Occipital lobe (tissue), 2 donors: ENCODE measurements around the gene TMEM39A. TPM values are rescaled to one million over a fixed set of nuclear protein-coding genes. Genes with fewer than 3 reads are reported as not detected.

ENCODE experiments used
- DNase-seq: peaks from one replicate; lab custom pipeline; 2025; lab: John Stamatoyannopoulos, UW
- total RNA-seq: library from RNA; depleted of rRNA; stranded (reverse); fragments of >200 nt; gene quantifications from one replicate; pipeline ENCODE4 v1.2.3, GENCODE V29; 2014

Gene TMEM39A
- total RNA-seq, 1 donor from 2014 or later: 11.2 TPM

DNA sequence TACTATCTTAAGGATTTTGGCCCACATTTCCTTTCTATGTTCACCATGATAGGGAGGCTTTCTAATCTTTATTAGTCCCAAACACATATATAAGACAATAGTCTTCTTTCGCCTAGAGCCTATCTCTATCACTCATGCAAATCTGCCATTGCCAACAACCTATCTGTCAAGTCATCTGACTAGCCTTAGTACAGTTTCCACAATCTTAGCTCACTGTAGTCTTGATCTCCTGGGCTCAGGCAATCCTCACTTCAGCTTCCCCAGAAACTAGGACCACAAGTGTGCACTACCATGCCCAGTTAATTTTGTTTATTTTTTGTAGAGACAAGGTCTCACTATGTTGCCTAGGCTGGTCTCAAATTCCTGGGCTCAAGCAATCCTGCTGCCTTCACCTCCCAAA lies 6.9 kb downstream of the TMEM39A start:
- DNase-seq: no peak

DNA sequence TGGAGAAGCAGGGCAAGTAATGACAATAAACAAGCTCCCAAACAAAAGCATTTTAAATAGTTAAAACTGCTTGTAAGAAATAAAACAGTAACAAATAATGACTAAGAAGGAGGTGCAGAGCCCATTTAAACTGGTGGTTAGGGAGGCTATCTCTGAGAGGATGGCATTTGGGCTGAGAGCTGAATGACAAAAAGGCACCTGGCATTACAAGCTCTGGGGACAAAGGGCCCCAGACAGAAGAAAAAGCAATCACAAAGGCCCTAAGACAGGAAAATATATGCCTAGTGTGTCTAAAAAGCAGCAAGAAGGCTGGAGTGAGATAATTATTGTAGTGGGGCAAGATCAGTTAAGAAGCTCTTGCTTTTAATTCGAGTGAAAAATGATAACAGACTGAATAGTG lies 9.6 kb downstream of the TMEM39A start:
- DNase-seq: no peak

DNA sequence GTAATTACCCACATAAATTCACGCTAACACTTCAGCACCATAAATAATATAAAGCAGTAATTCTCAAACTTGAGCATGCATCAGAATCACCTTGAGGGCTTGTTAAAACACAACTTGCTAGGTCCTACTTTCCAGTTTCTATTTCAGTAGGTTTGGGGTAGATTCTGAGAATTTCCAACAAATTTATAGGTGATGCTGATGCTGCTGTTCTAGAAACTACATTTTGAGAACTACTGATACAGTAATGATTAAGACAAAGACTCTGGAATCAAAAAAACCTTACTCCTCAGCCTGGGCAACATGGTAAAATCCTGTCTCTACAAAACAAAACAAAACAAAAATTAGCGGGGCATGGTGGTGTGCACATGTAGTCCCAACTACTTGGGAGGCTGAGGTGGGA lies 18.8 kb downstream of the TMEM39A start:
- no peak for DNase-seq

DNA sequence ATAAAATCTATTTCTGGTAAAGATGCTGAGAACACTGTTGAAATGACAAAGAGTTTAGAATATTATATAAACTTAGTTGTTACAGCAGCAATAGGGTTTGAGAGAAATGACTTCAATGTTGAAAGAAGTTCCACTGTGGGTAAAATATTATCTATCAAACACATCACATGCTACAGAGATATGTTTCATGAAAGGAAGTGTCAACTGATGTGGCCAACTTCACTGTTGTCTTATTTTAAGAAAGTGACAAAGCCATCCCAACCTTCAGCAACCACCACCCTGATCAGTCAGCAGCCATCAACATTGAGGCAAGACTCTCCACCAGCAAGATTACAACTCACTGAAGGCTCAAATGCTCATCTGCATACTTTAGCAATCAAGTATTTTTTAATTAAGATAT lies 20.2 kb downstream of the TMEM39A start:
- DNase-seq: no peak

- no peak for DNase-seq
Observed at GRCh38 chr3:119437691-119438258, 25.6 kb downstream of the TMEM39A start.

GRCh38 chr3:119436977-119437376 lies 26.4 kb downstream of the TMEM39A start:
- no peak for DNase-seq

- no peak for DNase-seq
Observed at GRCh38 chr3:119434703-119435102, 28.7 kb downstream of the TMEM39A start.

DNA sequence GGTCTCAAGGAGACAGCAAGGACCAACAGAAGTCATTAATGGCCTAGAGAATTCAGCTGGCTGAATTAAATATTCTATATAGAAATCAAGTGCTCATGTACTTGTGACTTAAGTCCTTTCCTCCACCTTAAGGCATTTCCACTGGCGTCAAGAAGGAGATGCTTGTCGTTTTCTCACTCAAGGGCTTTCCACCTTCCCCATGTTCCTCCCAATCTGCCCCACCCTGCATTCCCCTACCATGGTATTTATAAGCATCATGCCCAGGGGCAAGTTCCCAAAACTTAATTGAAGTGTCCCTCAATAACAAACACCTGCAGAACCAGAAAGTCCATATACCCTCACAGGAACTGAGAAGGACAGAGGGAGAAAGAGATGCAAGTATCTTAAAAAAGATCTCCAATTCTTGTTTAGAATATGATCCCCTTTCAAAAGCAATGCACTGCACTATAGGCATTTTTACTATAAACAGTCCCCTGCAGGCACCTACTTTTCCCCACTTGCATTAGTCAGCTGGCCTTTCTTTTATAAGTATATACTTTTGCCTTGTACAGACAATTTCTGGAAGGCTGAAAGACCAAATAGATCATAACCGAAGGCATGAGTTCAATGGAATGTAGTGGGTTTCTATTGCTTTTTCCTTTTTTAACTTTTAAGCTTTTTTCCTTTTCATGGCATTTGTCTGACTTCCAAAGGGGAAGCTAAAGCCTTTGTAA lies 29.6 kb downstream of the TMEM39A start:
- DNase-seq: no peak

GRCh38 chr3:119428538-119428937 lies 34.9 kb downstream of the TMEM39A start:
- DNase-seq: no peak

GRCh38 chr3:119427669-119428068 lies 35.7 kb downstream of the TMEM39A start:
- DNase-seq: no peak

- DNase-seq: no peak
Observed at GRCh38 chr3:119420196-119420595, 43.2 kb downstream of the TMEM39A start.

DNA sequence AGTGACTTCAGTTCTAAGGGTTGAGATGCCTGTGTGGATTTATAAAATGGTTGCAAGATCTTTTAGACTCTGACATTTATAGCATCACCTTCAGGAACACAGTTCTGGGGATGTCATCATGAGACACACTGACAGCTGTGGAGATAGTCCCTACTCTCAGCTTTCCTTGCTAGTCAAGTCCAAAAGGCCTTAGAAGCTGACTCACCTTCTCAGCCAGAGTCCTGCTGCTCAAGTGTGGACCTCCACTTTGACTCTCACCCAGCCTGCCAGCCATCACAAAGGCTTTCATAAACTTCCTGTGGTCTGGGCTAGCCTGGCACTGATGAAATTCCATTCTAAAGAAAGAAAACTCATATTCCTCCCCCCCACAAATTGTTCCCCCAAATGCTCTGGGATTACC lies 44.8 kb downstream of the TMEM39A start:
- DNase-seq: no peak

DNA sequence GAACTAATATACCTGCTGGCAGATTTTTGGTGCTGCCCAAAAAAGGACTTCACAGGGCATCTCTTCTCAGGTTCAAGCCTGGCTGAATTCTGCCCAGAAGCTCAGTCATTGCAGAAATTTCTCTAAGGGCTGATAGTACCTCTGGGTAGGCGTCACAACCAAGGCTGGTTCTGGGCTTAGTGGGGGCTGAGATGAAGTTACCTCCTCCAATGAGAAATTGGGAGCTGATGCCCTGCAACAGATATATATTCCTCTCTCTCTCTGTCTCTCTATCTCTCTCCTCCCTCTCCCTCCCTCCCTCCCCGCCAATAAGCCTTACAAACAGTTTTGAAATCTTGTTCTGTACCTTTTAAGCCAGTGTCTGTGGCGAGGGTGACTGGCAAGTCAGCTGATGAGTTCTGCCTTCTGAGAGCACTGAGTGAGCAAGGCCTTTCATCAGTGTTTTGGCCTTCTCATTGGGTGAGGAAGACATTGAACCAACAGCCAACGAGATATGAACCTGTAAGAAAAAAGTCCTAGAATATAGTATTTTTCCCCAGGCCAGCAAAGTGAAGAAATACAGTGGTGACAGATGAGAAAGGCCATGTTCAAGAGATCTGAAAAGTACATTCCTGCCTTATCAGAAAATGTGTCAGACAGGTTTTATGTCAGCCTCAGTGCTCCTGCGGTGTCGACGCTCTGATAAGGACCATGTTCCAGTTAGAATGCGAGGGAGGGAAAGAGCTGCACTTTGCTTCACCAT lies 45.5 kb downstream of the TMEM39A start:
- no peak for DNase-seq

GRCh38 chr3:119416873-119417272 lies 46.5 kb downstream of the TMEM39A start:
- DNase-seq: no peak

- no peak for DNase-seq
Observed at GRCh38 chr3:119413603-119414280, 49.7 kb downstream of the TMEM39A start.

GRCh38 chr3:119409844-119410243 lies 53.6 kb downstream of the TMEM39A start:
- no peak for DNase-seq

GRCh38 chr3:119408243-119408950 lies 55.0 kb downstream of the TMEM39A start:
- DNase-seq: no peak

- no peak for DNase-seq
Observed at GRCh38 chr3:119405315-119405714, 58.1 kb downstream of the TMEM39A start.

- no peak for DNase-seq
Observed at GRCh38 chr3:119403201-119403600, 60.2 kb downstream of the TMEM39A start.

DNA sequence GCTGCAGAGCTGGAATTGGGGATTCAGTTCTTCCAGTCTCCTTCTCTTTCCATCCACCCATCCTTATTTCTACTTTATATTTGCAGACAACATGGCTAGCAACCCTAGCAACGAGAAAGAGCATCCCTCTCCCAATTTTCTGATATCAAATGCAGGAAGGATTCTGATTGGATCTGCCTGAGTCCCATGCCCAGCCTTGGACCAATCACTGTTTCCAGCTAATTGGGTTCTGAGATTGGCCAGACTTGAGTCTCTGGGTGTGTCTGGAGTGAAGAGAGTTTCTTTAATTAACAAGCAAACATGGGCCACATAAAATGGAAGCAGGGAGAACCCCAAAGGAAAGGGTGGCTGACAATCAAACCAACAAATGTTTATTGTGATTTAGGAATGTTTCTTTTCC lies 60.6 kb downstream of the TMEM39A start:
- DNase-seq: no peak
